ENCODE data around the gene ILDR1. TPM values are rescaled to one million over a fixed set of nuclear protein-coding genes. Genes with fewer than 3 reads are reported as not detected.

Gene ILDR1
- total RNA-seq, 1 donor from 2014 or later: 3.7 TPM

GRCh38 chr3:122000936-122001605 is 21.0 kb downstream of the ILDR1 start:
- no peak for DNase-seq (ENCODE audit: extremely low spot score in 2 of 2)
- TF ChIP-seq POLR2AphosphoS5 (IDR thresholded peaks at IDR 0.05; ENCODE audit: insufficient read depth in 1 of 2, low read depth in 1 of 2): no peak
- no peak for TF ChIP-seq CTCF (IDR thresholded peaks at IDR 0.05)
- TF ChIP-seq POLR2A (IDR thresholded peaks at IDR 0.05): no peak
- no peaks in the 10 kb centered on the region for H3K36me3 ChIP-seq
- intact Hi-C loops (cut with DNase I): no loop called here
- no peaks in the 10 kb centered on the region for H3K27me3 ChIP-seq
- no peak overlapping the region for H3K4me3 ChIP-seq
- no peak overlapping the region for H3K27ac ChIP-seq
- H3K9me3 ChIP-seq: no peaks in the 10 kb centered on the region
- H3K4me1 ChIP-seq: peaks cover 6% of the 10 kb centered on the region

- H3K4me1 ChIP-seq: peaks cover 17% of the 10 kb centered on the region
- no peaks in the 10 kb centered on the region for H3K36me3 ChIP-seq
- TF ChIP-seq CTCF (IDR thresholded peaks at IDR 0.05) (no peak), POLR2A (IDR thresholded peaks at IDR 0.05) (no peak), POLR2AphosphoS5 (IDR thresholded peaks at IDR 0.05; ENCODE audit: insufficient read depth in 1 of 2, low read depth in 1 of 2) (no peak)
- H3K27me3 ChIP-seq: no peaks in the 10 kb centered on the region
- no peaks in the 10 kb centered on the region for H3K9me3 ChIP-seq
- intact Hi-C loops (cut with DNase I): no loop called here
- H3K4me3 ChIP-seq: no peak overlapping the region
- DNase-seq (ENCODE audit: extremely low spot score in 2 of 2): no peak
- no peak overlapping the region for H3K27ac ChIP-seq
These were observed 22.1 kb downstream of the ILDR1 start for GRCh38 chr3:121999931-122000330.

- Histone ChIP-seq H3K27me3 (no peaks in the 10 kb centered on the region), H3K9me3 (no peaks in the 10 kb centered on the region), H3K27ac (no peak overlapping the region), H3K36me3 (no peaks in the 10 kb centered on the region), H3K4me1 (peaks cover 22% of the 10 kb centered on the region), H3K4me3 (no peak overlapping the region)
- intact Hi-C loops (cut with DNase I): no loop called here
- DNase-seq (ENCODE audit: extremely low spot score in 2 of 2): no peak
- no peak for TF ChIP-seq POLR2AphosphoS5 (IDR thresholded peaks at IDR 0.05; ENCODE audit: insufficient read depth in 1 of 2, low read depth in 1 of 2)
These were observed 23.2 kb downstream of the ILDR1 start for GRCh38 chr3:121998611-121999473.

- H3K27ac ChIP-seq: no peak overlapping the region
- intact Hi-C loops (cut with DNase I): no loop called here
- DNase-seq (ENCODE audit: extremely low spot score in 2 of 2): no peak
- no peaks in the 10 kb centered on the region for H3K36me3 ChIP-seq
- TF ChIP-seq POLR2A (IDR thresholded peaks at IDR 0.05): no peak
- peak in 1 of 2 donors; percentile 29 for TF ChIP-seq POLR2AphosphoS5 (IDR thresholded peaks at IDR 0.05; ENCODE audit: insufficient read depth in 1 of 2, low read depth in 1 of 2)
- TF ChIP-seq CTCF (IDR thresholded peaks at IDR 0.05): no peak
- H3K4me1 ChIP-seq: peaks cover 22% of the 10 kb centered on the region
- no peak overlapping the region for H3K4me3 ChIP-seq
- H3K9me3 ChIP-seq: no peaks in the 10 kb centered on the region
- no peaks in the 10 kb centered on the region for H3K27me3 ChIP-seq
These were observed 23.9 kb downstream of the ILDR1 start for GRCh38 chr3:121998030-121998580.

GRCh38 chr3:121997372-121997771 is 24.7 kb downstream of the ILDR1 start:
- Histone ChIP-seq H3K36me3 (no peaks in the 10 kb centered on the region), H3K9me3 (no peaks in the 10 kb centered on the region), H3K27ac (no peak overlapping the region), H3K27me3 (no peaks in the 10 kb centered on the region), H3K4me3 (no peak overlapping the region), H3K4me1 (peaks cover 22% of the 10 kb centered on the region)
- DNase-seq (ENCODE audit: extremely low spot score in 2 of 2): no peak
- intact Hi-C loops (cut with DNase I): no loop called here
- no peak for TF ChIP-seq POLR2A (IDR thresholded peaks at IDR 0.05)
- TF ChIP-seq CTCF (IDR thresholded peaks at IDR 0.05): no peak
- TF ChIP-seq POLR2AphosphoS5 (IDR thresholded peaks at IDR 0.05; ENCODE audit: insufficient read depth in 1 of 2, low read depth in 1 of 2): no peak
